HEK293T (cell line): ENCODE results near the gene LYPLA2.

ENCODE experiments used
- CTCF ChIA-PET: fragments of 350-600 bp; formaldehyde crosslinking; extraction: SDS; loops from one replicate; lab custom pipeline; 2021; ENCODE audit warnings: antibody characterized with exemption, inconsistent platforms; lab: Yijun Ruan, JAX
- POLR2A ChIA-PET: fragments of 350-600 bp; formaldehyde crosslinking; extraction: SDS; loops from one replicate; lab custom pipeline; 2020; ENCODE audit warnings: antibody characterized with exemption, inconsistent platforms; lab: Yijun Ruan, JAX
- DNase-seq: peaks from one replicate; pipeline ENCODE4 v3.0.0; 2012; ENCODE audit warnings: mixed read lengths; ENCODE audit errors: extremely low spot score
- ARNT ChIP-seq: fragments of 450-650 bp; IDR thresholded peaks from 2 replicates; pipeline ENCODE4 v1.6.1; 2017; ENCODE audit warnings: mild to moderate bottlenecking
- BHLHE40 ChIP-seq: fragments of 450-650 bp; IDR thresholded peaks from 2 replicates; pipeline ENCODE4 v1.6.1; 2016; ENCODE audit warnings: mild to moderate bottlenecking, moderate library complexity, borderline replicate concordance
- CTBP1 ChIP-seq: fragments of 450-650 bp; IDR thresholded peaks from 2 replicates; pipeline ENCODE4 v1.6.1; 2016; ENCODE audit warnings: borderline replicate concordance
- ELF4 ChIP-seq: fragments of 450-650 bp; IDR thresholded peaks from 2 replicates; pipeline ENCODE4 v1.6.1; 2017; ENCODE audit warnings: antibody characterized with exemption
- FOXA1 ChIP-seq: fragments of 450-650 bp; IDR thresholded peaks from 2 replicates; pipeline ENCODE4 v1.6.1; 2016; ENCODE audit warnings: mild to moderate bottlenecking
- FOXK2 ChIP-seq: fragments of 450-650 bp; IDR thresholded peaks from 2 replicates; pipeline ENCODE4 v1.6.1; 2016; ENCODE audit warnings: mild to moderate bottlenecking
- FOXM1 ChIP-seq: fragments of 450-650 bp; IDR thresholded peaks from 2 replicates; pipeline ENCODE4 v1.6.1; 2017; ENCODE audit warnings: mild to moderate bottlenecking, borderline replicate concordance
- HDGF ChIP-seq: fragments of 450-650 bp; IDR thresholded peaks from 2 replicates; pipeline ENCODE4 v1.6.1; 2017; ENCODE audit warnings: antibody characterized with exemption, borderline replicate concordance
- L3MBTL2 ChIP-seq: fragments of 450-650 bp; conservative IDR thresholded peaks from 2 replicates; pipeline ENCODE4 v1.6.1; 2016; ENCODE audit warnings: mild to moderate bottlenecking
- LEF1 ChIP-seq: fragments of 450-650 bp; IDR thresholded peaks from 2 replicates; pipeline ENCODE4 v1.6.1; 2017; ENCODE audit warnings: mild to moderate bottlenecking, borderline replicate concordance
- NFRKB ChIP-seq: fragments of 450-650 bp; IDR thresholded peaks from 2 replicates; pipeline ENCODE4 v1.6.1; 2016; ENCODE audit warnings: mild to moderate bottlenecking, moderate library complexity
- PKNOX1 ChIP-seq: fragments of 450-650 bp; IDR thresholded peaks from 2 replicates; pipeline ENCODE4 v1.6.1; 2016
- SP1 ChIP-seq: fragments of 450-650 bp; IDR thresholded peaks from 2 replicates; pipeline ENCODE4 v1.6.1; 2017
- SUZ12 ChIP-seq: fragments of 450-650 bp; IDR thresholded peaks from 2 replicates; pipeline ENCODE4 v1.6.1; 2016; ENCODE audit warnings: mild to moderate bottlenecking
- TARDBP ChIP-seq: fragments of 450-650 bp; IDR thresholded peaks from 2 replicates; pipeline ENCODE4 v1.6.1; 2016
- ZNF384 ChIP-seq: fragments of 450-650 bp; IDR thresholded peaks from 2 replicates; pipeline ENCODE4 v1.6.1; 2016

Gene LYPLA2

GRCh38 chr1:23748016-23748415, 42.9 kb upstream of the LYPLA2 start:
- TF ChIP-seq BHLHE40 (no peak), CTBP1 (no peak), SUZ12 (no peak), PKNOX1 (no peak), LEF1 (no peak), SP1 (no peak), FOXA1 (no peak)
- DNase-seq: no peak
- ChIA-PET POLR2A (interaction anchor here (1.2 kb wide), 1 partner anchor 57 kb away, joined by 3 read pairs; the partner anchor contains the start of gene RPL11), CTCF (no interaction called here)

- POLR2A ChIA-PET: no interaction called here
- CTCF ChIA-PET: interaction anchor here (0.9 kb wide), 1 partner anchor 21 kb away, joined by 3 read pairs; no protein-coding TSS in a partner anchor
- TF ChIP-seq FOXA1: no peak
- no peak for TF ChIP-seq L3MBTL2
- TF ChIP-seq CTBP1: no peak
- TF ChIP-seq NFRKB: no peak
- no peak for TF ChIP-seq BHLHE40
- TF ChIP-seq SP1: no peak
- no peak for TF ChIP-seq ARNT
- TF ChIP-seq HDGF: no peak
- TF ChIP-seq TARDBP: no peak
- no peak for TF ChIP-seq LEF1
- peak; percentile 76 for DNase-seq
Observed at GRCh38 chr1:23751050-23751814, 39.7 kb upstream of the LYPLA2 start.

GRCh38 chr1:23751815-23752200, 39.1 kb upstream of the LYPLA2 start:
- POLR2A ChIA-PET: no interaction called here

GRCh38 chr1:23752909-23753308, 38.0 kb upstream of the LYPLA2 start:
- TF ChIP-seq SUZ12 (no peak), CTBP1 (no peak), TARDBP (no peak), FOXK2 (no peak), LEF1 (no peak), ELF4 (no peak), SP1 (no peak), PKNOX1 (no peak), NFRKB (no peak), HDGF (no peak), ARNT (no peak), L3MBTL2 (no peak), BHLHE40 (no peak), FOXA1 (no peak), ZNF384 (no peak)
- CTCF ChIA-PET: interaction anchor here (0.7 kb wide), 1 partner anchor 13 kb away, joined by 3 read pairs; no protein-coding TSS in a partner anchor
- POLR2A ChIA-PET: no interaction called here
- no peak for DNase-seq

More at GRCh38 chr1:23751815-23752200, 39.1 kb upstream of the LYPLA2 start:
- TF ChIP-seq ARNT (no peak), FOXM1 (no peak), SP1 (no peak), HDGF (no peak), SUZ12 (no peak)
- no peak for DNase-seq
- CTCF ChIA-PET: interaction anchor here (0.9 kb wide), 1 partner anchor 20 kb away, joined by 3 read pairs; no protein-coding TSS in a partner anchor

- CTCF ChIA-PET: no interaction called here
- POLR2A ChIA-PET: interaction anchor here (0.8 kb wide), 1 partner anchor 9 kb away, joined by 4 read pairs; no protein-coding TSS in a partner anchor
- no peak for DNase-seq
- TF ChIP-seq LEF1: no peak
- no peak for TF ChIP-seq NFRKB
- no peak for TF ChIP-seq L3MBTL2
- TF ChIP-seq ZNF384: no peak
- no peak for TF ChIP-seq ELF4
- TF ChIP-seq PKNOX1: no peak
- TF ChIP-seq FOXK2: no peak
- TF ChIP-seq TARDBP: no peak
- TF ChIP-seq FOXM1: no peak
- TF ChIP-seq FOXA1: no peak
- no peak for TF ChIP-seq HDGF
- TF ChIP-seq CTBP1: no peak
- no peak for TF ChIP-seq SUZ12
- TF ChIP-seq BHLHE40: no peak
Observed at GRCh38 chr1:23756676-23757075, 34.3 kb upstream of the LYPLA2 start.

GRCh38 chr1:23757812-23758211, 33.1 kb upstream of the LYPLA2 start:
- no peak for DNase-seq
- ChIA-PET CTCF (interaction anchor here (0.6 kb wide), 1 partner anchor 38 kb away, joined by 6 read pairs; no protein-coding TSS in a partner anchor), POLR2A (interaction anchor here (1.5 kb wide), 1 partner anchor 20 kb away, joined by 3 read pairs; the partner anchor contains the start of gene PITHD1)
- TF ChIP-seq LEF1 (no peak), SUZ12 (no peak)
